ENCODE results near the gene ANKH. TPM values are rescaled to one million over a fixed set of nuclear protein-coding genes. Genes with fewer than 3 reads are reported as not detected.

The ANKH gene
- polyA plus RNA-seq, 4 donors: 9.6 to 21.8 (median 12.9) TPM

Other genes with a start within 250 kb of the ANKH start
- 10 to 100 TPM; 18.6 to 24.4 (median 20.5) TPM for gene OTULIN, start 207.1 kb downstream of the ANKH start, polyA plus RNA-seq (ENCODE audit: insufficient read length in 4 of 4)

All from left renal cortex interstitium (tissue), 4 donors.